ENCODE data around the gene RSRC2. TPM values are rescaled to one million over a fixed set of nuclear protein-coding genes. Genes with fewer than 3 reads are reported as not detected.
"Not testable (repeated sequence)": the region's sequence is repeated elsewhere in the genome, so short reads cannot be mapped to it uniquely, and the experiment has no call there.

Gene RSRC2
- total RNA-seq, 4 donors from 2014 or later = 51.2 to 83.2 (median 79.4) TPM

DNA sequence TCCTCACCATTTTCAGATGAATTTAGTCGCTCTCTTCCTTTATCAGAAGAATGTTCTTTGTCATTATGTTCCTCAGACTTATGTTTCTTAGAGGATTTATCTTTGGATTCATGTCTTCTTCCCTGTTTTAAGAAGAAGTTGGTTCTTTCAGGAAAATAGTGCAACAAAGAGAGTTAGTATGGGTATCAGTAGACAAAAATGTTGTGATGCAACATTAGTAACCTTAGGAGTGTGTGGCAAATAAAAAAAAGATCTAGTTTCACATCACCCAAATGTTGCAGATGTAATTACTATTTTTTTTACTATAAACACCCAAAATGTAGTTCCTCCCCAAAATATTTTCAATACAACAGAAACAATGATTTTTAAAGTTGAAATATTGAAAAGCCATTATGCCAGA lies 7.8 kb downstream of the RSRC2 start:
- intact Hi-C loops (cut with DNase I; ENCODE audit: low total_unique reads) = no loop called here
- DNase-seq = no peak
- H3K27me3 ChIP-seq = no peaks in the 10 kb centered on the region
- peaks cover 8 to 10% of the 10 kb centered on the region in 2 donors for H3K4me1 ChIP-seq
- H3K9me3 ChIP-seq = no peaks in the 10 kb centered on the region
- TF ChIP-seq, protein P1, sequence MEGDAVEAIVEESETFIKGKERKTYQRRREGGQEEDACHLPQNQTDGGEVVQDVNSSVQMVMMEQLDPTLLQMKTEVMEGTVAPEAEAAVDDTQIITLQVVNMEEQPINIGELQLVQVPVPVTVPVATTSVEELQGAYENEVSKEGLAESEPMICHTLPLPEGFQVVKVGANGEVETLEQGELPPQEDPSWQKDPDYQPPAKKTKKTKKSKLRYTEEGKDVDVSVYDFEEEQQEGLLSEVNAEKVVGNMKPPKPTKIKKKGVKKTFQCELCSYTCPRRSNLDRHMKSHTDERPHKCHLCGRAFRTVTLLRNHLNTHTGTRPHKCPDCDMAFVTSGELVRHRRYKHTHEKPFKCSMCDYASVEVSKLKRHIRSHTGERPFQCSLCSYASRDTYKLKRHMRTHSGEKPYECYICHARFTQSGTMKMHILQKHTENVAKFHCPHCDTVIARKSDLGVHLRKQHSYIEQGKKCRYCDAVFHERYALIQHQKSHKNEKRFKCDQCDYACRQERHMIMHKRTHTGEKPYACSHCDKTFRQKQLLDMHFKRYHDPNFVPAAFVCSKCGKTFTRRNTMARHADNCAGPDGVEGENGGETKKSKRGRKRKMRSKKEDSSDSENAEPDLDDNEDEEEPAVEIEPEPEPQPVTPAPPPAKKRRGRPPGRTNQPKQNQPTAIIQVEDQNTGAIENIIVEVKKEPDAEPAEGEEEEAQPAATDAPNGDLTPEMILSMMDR (IDR thresholded peaks at IDR 0.05) = no peak
- no peak for TF ChIP-seq POLR2A (IDR thresholded peaks at IDR 0.05)
- no peak overlapping the region for H3K4me3 ChIP-seq
- no peaks in the 10 kb centered on the region for H3K36me3 ChIP-seq
- no peak overlapping the region for H3K27ac ChIP-seq

DNA sequence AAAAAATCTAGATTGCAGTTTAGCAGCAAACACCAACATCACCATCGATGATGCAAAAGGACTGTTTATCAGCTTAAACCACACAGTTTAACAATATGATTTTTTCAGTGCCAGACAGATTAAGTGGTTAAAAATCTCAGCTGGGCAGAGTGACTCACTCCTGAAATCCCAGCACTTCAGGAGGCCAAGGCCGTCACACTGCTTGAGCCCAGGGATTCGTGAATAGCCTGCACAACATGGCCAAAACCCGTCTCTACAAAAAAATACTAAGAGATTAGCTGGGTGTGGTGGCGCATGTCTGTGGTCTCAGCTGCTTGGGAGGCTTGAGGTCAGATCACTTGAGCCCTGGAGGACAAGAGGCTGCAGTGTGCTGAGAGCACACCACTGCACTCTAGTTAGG lies 8.9 kb downstream of the RSRC2 start:
- intact Hi-C loops (cut with DNase I; ENCODE audit: low total_unique reads) = no loop called here

DNA sequence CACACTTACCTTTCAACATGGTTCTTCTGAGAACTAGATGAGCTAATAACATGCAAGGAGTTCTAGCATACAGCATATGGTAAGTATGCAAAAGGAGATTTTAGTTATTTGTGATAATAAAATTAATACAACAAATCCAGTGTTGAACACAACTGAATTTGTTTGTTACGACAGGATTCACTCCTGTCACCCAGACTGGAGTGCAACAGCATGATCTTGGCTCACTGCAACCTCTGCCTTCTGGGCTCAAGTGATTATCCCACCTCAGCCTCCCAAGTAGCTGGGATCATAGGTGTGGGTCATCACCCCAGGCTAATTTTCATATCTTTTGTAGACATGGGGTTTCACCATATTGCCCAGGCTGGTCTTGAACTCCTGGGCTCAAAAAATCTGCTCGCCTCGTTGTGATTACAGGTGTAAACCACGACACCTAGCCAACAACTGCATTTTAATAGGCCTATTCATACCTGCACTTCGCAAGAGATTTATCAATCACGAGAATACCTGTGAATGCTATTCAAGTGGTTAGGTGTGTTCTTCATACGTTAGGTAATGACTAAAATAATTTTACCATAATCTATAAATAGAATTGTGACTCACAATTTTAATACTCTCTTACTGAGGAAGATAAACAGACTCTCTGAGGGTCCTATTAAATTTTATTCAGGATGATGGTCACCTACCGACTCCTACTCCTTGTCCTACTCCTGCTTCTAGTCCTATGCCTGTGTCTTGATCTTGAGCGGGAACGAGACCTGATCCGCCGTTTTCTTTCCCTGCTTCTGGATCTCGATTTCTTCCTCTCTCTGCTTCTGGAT lies 10.0 kb downstream of the RSRC2 start:
- no peak overlapping the region for H3K27ac ChIP-seq
- H3K36me3 ChIP-seq = no peaks in the 10 kb centered on the region
- no peak overlapping the region for H3K4me3 ChIP-seq
- DNase-seq = no peak
- intact Hi-C loops (cut with DNase I; ENCODE audit: low total_unique reads) = no loop called here
- peaks cover 5 to 7% of the 10 kb centered on the region in 2 donors for H3K4me1 ChIP-seq
- TF ChIP-seq, protein P1 (IDR thresholded peaks at IDR 0.05) = no peak
- no peak for TF ChIP-seq POLR2A (IDR thresholded peaks at IDR 0.05)
- no peaks in the 10 kb centered on the region for H3K9me3 ChIP-seq
- no peaks in the 10 kb centered on the region for H3K27me3 ChIP-seq

More for the DNA sequence above, 8.9 kb downstream of the RSRC2 start:
- H3K27me3 ChIP-seq = no peaks in the 10 kb centered on the region
- no peaks in the 10 kb centered on the region for H3K36me3 ChIP-seq
- no peaks in the 10 kb centered on the region for H3K9me3 ChIP-seq
- H3K27ac ChIP-seq = no peak overlapping the region
- TF ChIP-seq, protein P1 (IDR thresholded peaks at IDR 0.05) = no peak
- no peak for TF ChIP-seq POLR2A (IDR thresholded peaks at IDR 0.05)
- DNase-seq = no peak
- H3K4me1 ChIP-seq = peaks cover 6 to 8% of the 10 kb centered on the region in 2 donors
- no peak overlapping the region for H3K4me3 ChIP-seq

DNA sequence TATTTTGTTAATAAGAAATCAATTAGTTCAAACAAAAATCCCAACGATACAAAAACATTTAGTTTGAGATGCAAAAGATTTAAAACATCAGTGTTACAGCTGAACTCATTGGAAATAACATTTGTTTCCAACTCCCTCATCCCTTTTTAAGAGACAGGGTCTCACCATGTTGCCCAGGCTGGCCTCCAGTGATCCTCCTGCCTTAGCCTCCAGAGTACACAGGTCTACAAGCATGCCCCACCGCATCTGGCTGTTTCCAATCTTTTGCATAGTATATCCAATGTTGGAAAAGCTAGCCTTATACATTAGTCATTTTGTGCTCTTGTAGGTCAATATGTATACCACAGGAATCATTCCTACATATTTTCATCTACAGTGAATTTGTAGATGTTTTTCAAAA lies 11.5 kb downstream of the RSRC2 start:
- TF ChIP-seq POLR2A (IDR thresholded peaks at IDR 0.05) = no peak
- TF ChIP-seq, protein P1 (IDR thresholded peaks at IDR 0.05) = no peak
- Histone ChIP-seq H3K9me3 (no peaks in the 10 kb centered on the region), H3K27ac (no peak overlapping the region), H3K4me1 (peaks cover 0 to 5% of the 10 kb centered on the region in 2 donors), H3K36me3 (no peaks in the 10 kb centered on the region), H3K4me3 (no peak overlapping the region), H3K27me3 (no peaks in the 10 kb centered on the region)
- no peak for DNase-seq
- intact Hi-C loops (cut with DNase I; ENCODE audit: low total_unique reads) = no loop called here

DNA sequence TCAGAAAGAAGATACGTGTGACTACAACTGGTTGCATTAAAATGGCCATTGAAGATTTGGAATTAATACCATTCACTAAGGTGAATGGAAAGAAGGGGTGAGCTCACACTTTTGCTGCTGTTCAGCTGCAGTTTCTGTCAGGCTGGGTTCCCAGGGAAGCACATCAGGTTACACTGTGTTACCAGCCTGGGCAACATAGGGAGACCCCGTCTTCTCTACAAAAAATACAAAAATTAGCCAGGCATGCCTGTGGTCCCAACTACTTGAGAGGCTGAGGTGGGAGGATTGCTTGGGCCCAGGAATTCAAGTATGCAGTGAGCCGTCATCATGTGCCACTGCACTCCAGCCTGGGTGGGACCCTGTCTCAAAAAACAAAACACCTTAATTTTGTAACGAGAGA lies 13.1 kb downstream of the RSRC2 start:
- TF ChIP-seq, protein P1 (IDR thresholded peaks at IDR 0.05) = no peak
- TF ChIP-seq POLR2A (IDR thresholded peaks at IDR 0.05) = no peak
- H3K27me3 ChIP-seq = no peaks in the 10 kb centered on the region
- DNase-seq = no peak
- no peaks in the 10 kb centered on the region for H3K4me1 ChIP-seq
- no peak overlapping the region for H3K27ac ChIP-seq
- no peaks in the 10 kb centered on the region for H3K9me3 ChIP-seq
- no peaks in the 10 kb centered on the region for H3K36me3 ChIP-seq
- intact Hi-C loops (cut with DNase I; ENCODE audit: low total_unique reads) = no loop called here
- no peak overlapping the region for H3K4me3 ChIP-seq

DNA sequence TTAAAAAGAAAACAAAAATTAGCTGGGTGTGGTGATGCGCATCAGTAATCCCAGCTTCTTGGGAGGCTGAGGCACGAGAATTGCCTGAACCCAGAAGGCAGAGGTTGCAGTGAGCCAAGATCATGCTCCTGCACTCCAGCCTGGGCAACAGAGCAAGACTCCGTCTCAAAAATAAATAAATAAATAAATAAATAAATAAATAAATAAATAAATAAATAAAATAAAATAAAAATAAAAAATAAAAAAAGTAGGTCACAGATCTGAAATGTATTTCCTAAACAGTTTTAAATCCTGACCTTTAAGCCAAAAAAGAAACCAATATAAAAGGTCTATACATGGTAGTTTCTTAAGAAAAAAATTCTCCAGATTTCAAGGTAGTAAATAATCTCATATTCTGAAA lies 13.7 kb downstream of the RSRC2 start:
- H3K27ac ChIP-seq; H3K36me3 ChIP-seq; H3K9me3 ChIP-seq; H3K4me3 ChIP-seq; H3K4me1 ChIP-seq; intact Hi-C loops (cut with DNase I; ENCODE audit: low total_unique reads); H3K27me3 ChIP-seq; DNase-seq: not testable (repeated sequence)
